Dendritic cell treated with granulocyte-macrophage colony-stimulating factor and Interleukin-4, amounts not matched to agents 40 ng/mL and 50 ng/mL, for 4 days (primary cell): ENCODE data around the gene KCNB1.

Source experiments
- H3K27ac Mint-ChIP-seq: one replicate; pipeline ENCODE4 v1.8.0; 2022; ENCODE audit warnings: mild to moderate bottlenecking, mixed read lengths
- H3K27me3 Mint-ChIP-seq: one replicate; pipeline ENCODE4 v1.8.0; 2022; ENCODE audit warnings: mild to moderate bottlenecking, mixed read lengths
- H3K36me3 Mint-ChIP-seq: one replicate; pipeline ENCODE4 v1.8.0; 2022; ENCODE audit warnings: low read depth, mixed read lengths
- H3K4me1 Mint-ChIP-seq: one replicate; pipeline ENCODE4 v1.8.0; 2022; ENCODE audit warnings: low read depth, mixed read lengths
- H3K4me3 Mint-ChIP-seq: one replicate; pipeline ENCODE4 v1.8.0; 2022; ENCODE audit warnings: mild to moderate bottlenecking, moderate library complexity, mixed read lengths
- H3K9me3 Mint-ChIP-seq: one replicate; pipeline ENCODE4 v1.8.0; 2022; ENCODE audit warnings: mixed read lengths
- intact Hi-C: fragments of 100-400 bp; cut with micrococcal nuclease; formaldehyde crosslinking; loops from one replicate; pipeline ENCODE4 v1.15.0; 2022

Gene KCNB1

GRCh38 chr20:49482621-49483017, at the start of gene KCNB1:
TSS of gene KCNB1 (minus strand) at chr20:49482668. CDS start at chr20:49482480, 188 bp downstream.
- Mint-ChIP-seq H3K36me3 (no peaks in the 10 kb centered on the region), H3K4me3 (no peak within 1 kb of the TSS), H3K4me1 (peaks cover 8% of the 10 kb centered on the region), H3K27me3 (peaks cover 73% of the 10 kb centered on the region), H3K9me3 (no peaks in the 10 kb centered on the region), H3K27ac (no peak within 1 kb of the TSS)
- intact Hi-C loops, result loop anchor here (10.0 kb wide), 1 partner anchor 98 kb away; no protein-coding TSS in a partner anchor

GRCh38 chr20:49529470-49529869, 47.0 kb upstream of the KCNB1 start:
- H3K4me1 Mint-ChIP-seq, result peaks cover 2% of the 10 kb centered on the region
- no peak overlapping the region for H3K27ac Mint-ChIP-seq
- peaks cover 6% of the 10 kb centered on the region for H3K9me3 Mint-ChIP-seq
- intact Hi-C loops, result no loop called here
- no peak overlapping the region for H3K4me3 Mint-ChIP-seq
- no peaks in the 10 kb centered on the region for H3K36me3 Mint-ChIP-seq
- peaks cover 15% of the 10 kb centered on the region for H3K27me3 Mint-ChIP-seq

DNA sequence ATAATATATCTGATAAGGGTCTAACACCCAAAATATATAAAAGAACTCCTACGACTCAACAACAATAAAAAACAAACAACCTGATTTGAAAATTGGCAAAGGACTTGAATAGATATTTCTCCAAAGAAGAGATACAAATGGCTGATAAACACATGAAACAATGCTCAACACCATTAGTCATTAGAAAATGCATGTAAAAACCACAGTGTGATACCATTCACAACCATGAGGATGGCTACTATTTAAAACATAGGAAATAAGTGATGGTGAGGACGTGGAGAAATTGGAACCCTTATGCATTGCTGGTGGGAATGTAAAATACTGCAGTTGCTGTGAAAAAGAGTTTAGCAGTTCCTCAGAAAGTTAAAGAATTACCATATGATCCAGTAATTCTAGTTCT, 44.1 kb upstream of the KCNB1 start:
- intact Hi-C loops, result no loop called here
- Mint-ChIP-seq H3K36me3 (no peaks in the 10 kb centered on the region), H3K27me3 (peaks cover 24% of the 10 kb centered on the region), H3K4me1 (no peaks in the 10 kb centered on the region), H3K4me3 (no peak overlapping the region), H3K27ac (no peak overlapping the region), H3K9me3 (peaks cover 6% of the 10 kb centered on the region)

DNA sequence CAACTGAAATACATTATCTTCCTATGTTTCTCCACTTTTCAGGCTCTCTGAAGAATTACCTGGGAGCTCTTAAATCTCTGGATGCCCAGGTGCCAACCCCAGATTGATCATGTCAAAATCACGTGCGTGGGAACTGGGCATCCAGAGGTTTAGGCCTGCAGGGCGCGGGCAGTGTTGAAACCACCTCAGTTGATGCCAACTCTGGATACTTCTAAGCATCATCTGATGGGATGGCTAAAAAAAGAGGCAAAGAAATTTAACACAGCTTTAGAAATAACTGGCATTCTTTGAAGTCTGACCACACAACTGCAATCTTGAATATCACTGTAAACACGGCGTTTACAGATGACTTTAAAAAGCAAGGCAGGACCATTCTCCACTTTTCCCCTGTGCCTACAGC, 43.6 kb upstream of the KCNB1 start:
- Mint-ChIP-seq H3K9me3 (peaks cover 6% of the 10 kb centered on the region), H3K4me3 (no peak overlapping the region), H3K27me3 (peaks cover 21% of the 10 kb centered on the region), H3K36me3 (no peaks in the 10 kb centered on the region), H3K27ac (no peak overlapping the region), H3K4me1 (no peaks in the 10 kb centered on the region)
- intact Hi-C loops, result no loop called here

DNA sequence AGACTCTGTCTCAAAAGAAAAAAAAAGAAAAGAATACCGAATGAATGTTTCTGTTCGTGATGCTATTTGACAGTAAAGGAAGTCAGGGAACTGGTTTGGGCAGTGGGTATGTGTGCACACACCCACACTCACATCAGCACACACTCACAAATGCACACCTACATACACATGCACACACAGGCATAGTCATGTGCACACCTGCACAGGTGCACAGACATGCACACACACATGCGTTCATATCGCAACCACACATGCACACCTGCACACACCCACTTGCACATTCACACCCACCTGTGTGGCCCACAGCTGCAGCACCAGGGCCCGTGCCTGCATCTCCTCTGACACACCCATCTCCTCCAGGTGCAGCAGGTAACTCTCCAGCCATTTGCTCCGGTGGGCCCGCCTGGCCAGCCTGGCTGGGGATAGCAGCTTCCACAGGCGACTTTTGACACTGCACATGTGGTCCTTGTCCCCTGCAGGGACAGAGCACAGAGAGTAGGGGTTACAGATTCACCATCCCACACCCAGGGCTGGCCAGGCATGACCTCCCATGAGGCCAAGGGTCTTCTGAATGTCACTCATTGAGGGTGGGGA, 41.4 kb upstream of the KCNB1 start:
- H3K36me3 Mint-ChIP-seq, result no peaks in the 10 kb centered on the region
- intact Hi-C loops, result no loop called here

DNA sequence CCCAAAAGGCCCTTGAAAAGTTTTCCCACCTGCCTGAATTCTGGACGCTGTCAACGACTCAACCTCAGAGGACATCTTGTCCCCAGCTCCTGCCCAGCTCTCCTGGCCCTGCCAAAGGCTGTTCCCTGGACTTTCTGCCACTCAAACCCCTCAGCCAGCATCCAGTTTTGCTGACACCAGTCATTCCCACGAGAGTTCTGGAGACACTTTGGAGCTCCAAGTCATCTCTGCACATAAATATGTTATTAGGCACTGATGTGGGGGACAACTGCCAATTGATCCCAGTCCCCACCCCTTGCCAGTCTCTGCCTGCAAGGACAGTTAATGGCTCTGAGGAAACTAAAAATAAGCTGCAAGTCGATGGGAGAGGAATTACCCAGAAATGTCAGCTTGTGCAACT, 38.9 kb upstream of the KCNB1 start:
- H3K27ac Mint-ChIP-seq, result no peak overlapping the region
- H3K36me3 Mint-ChIP-seq, result no peaks in the 10 kb centered on the region
- H3K4me1 Mint-ChIP-seq, result no peaks in the 10 kb centered on the region
- H3K9me3 Mint-ChIP-seq, result peaks cover 6% of the 10 kb centered on the region
- no peak overlapping the region for H3K4me3 Mint-ChIP-seq
- H3K27me3 Mint-ChIP-seq, result peaks cover 14% of the 10 kb centered on the region
- intact Hi-C loops, result no loop called here

More for the DNA sequence above, 41.4 kb upstream of the KCNB1 start:
- H3K27me3 Mint-ChIP-seq, result peaks cover 16% of the 10 kb centered on the region
- H3K27ac Mint-ChIP-seq, result no peak overlapping the region
- H3K4me3 Mint-ChIP-seq, result no peak overlapping the region
- H3K9me3 Mint-ChIP-seq, result peaks cover 6% of the 10 kb centered on the region
- H3K4me1 Mint-ChIP-seq, result no peaks in the 10 kb centered on the region

DNA sequence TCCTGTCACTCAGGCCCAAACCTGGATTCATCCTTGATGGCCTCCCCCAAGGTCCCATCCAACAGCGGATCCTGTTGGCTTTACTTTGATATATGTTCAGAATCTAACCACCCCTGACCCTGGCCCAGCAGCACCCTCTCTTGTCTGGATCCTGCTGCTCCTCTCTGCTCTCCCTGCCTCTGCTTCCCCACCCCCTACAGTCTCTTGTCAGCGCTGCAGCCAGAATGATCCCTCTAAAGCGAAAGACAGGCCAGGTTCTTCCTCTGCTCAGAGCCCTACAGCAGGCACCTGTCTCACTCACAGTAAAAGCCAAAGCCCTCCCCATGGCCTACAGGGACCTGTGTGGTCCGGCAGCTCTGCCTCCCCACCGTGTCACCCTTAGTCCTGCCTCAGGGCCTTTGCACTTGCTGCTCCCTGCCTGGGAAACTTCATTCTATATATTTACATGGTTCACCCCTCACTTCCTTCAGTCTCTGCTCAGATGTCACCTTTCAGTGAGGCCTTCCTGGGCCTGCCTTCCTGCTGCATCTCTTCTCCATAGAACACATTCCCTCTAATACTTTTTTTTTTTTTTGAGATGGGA, 37.4 kb upstream of the KCNB1 start:
- H3K27me3 Mint-ChIP-seq, result peaks cover 14% of the 10 kb centered on the region

GRCh38 chr20:49519212-49519712, 36.8 kb upstream of the KCNB1 start:
- Mint-ChIP-seq H3K4me1 (no peaks in the 10 kb centered on the region), H3K36me3 (no peaks in the 10 kb centered on the region), H3K9me3 (no peaks in the 10 kb centered on the region), H3K27ac (no peak overlapping the region), H3K4me3 (no peak overlapping the region), H3K27me3 (peaks cover 14% of the 10 kb centered on the region)
- intact Hi-C loops, result no loop called here

More for the DNA sequence above, 37.4 kb upstream of the KCNB1 start:
- H3K9me3 Mint-ChIP-seq, result peaks cover 4% of the 10 kb centered on the region
- no peak overlapping the region for H3K4me3 Mint-ChIP-seq
- intact Hi-C loops, result no loop called here
- H3K36me3 Mint-ChIP-seq, result no peaks in the 10 kb centered on the region
- H3K27ac Mint-ChIP-seq, result no peak overlapping the region
- H3K4me1 Mint-ChIP-seq, result no peaks in the 10 kb centered on the region

GRCh38 chr20:49518576-49518975, 36.1 kb upstream of the KCNB1 start:
- Mint-ChIP-seq H3K27ac (no peak overlapping the region), H3K9me3 (no peaks in the 10 kb centered on the region), H3K27me3 (peaks cover 16% of the 10 kb centered on the region), H3K4me1 (no peaks in the 10 kb centered on the region), H3K36me3 (no peaks in the 10 kb centered on the region), H3K4me3 (no peak overlapping the region)
- intact Hi-C loops, result no loop called here

- H3K36me3 Mint-ChIP-seq, result no peaks in the 10 kb centered on the region
- no peak overlapping the region for H3K4me3 Mint-ChIP-seq
- H3K27ac Mint-ChIP-seq, result no peak overlapping the region
- no peaks in the 10 kb centered on the region for H3K4me1 Mint-ChIP-seq
- intact Hi-C loops, result no loop called here
- peaks cover 14% of the 10 kb centered on the region for H3K27me3 Mint-ChIP-seq
- no peaks in the 10 kb centered on the region for H3K9me3 Mint-ChIP-seq
Observed at GRCh38 chr20:49517805-49518100, 35.3 kb upstream of the KCNB1 start.

DNA sequence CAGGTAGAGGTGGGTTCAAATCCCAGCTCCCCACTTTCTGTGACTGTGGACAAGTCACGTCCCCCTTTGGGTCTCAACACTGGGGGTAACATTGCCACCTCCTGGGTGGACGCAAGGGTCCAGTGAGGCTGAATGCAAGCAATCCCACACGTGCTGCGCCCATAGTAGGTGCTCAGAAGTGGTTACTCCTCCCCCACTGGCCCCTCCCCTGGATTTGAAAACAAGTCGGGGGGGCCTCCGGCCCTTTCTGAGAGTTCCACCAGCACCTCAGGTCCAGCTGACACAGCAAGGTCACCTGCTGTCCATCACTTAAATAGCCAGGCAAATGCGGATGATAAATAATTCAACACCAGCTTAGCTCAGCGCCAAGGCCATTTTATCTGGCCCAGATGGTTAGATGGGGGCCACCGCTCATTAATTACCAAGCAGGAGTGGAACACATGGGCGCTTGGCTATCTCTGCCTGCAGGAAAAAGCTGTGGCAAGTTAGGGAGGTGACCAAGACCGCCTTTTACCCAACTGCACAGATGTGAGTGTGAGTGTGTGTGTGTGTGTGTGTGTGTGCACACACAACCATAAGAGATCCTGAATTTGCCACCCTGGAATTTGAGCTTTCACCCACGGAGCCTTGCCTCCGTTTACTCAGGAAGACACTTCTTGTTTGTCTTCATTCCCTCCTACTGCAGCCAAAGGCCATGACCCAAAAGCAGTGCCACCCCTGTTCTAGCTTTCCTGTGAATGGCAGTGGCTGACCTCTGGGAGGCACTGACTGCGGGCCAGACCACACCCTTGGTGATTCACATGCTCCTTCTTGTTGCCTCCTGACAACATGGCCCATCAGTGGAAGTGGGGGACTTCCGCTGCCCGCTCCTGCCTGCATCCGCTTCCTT, 34.7 kb upstream of the KCNB1 start:
- Mint-ChIP-seq H3K27ac (no peak overlapping the region), H3K4me1 (no peaks in the 10 kb centered on the region), H3K9me3 (no peaks in the 10 kb centered on the region), H3K27me3 (peaks cover 11% of the 10 kb centered on the region), H3K36me3 (no peaks in the 10 kb centered on the region), H3K4me3 (no peak overlapping the region)
- intact Hi-C loops, result no loop called here

DNA sequence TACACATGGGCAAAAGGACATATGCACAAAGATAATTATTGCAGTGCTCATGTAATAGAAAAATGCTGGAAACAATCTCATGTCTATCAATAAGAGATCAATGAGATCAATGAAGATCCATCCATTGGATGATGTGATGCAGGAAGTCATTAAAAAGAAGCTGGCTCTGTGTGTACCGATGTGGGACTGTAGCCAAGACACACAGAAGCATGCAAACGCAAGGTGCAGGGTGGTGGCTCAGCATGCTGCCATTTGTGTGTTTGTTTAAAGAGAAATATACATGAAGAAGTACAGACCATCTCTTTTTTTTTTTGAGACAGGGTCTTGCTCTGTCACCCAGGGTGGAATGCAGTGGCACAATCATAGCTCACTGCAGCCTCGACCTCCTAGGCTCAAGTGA, 33.1 kb upstream of the KCNB1 start:
- intact Hi-C loops, result no loop called here
- no peaks in the 10 kb centered on the region for H3K9me3 Mint-ChIP-seq
- H3K36me3 Mint-ChIP-seq, result no peaks in the 10 kb centered on the region
- H3K4me1 Mint-ChIP-seq, result no peaks in the 10 kb centered on the region
- H3K27ac Mint-ChIP-seq, result no peak overlapping the region
- no peak overlapping the region for H3K4me3 Mint-ChIP-seq
- peaks cover 11% of the 10 kb centered on the region for H3K27me3 Mint-ChIP-seq

- Mint-ChIP-seq H3K27ac (no peak overlapping the region), H3K4me3 (no peak overlapping the region), H3K36me3 (no peaks in the 10 kb centered on the region), H3K9me3 (no peaks in the 10 kb centered on the region), H3K4me1 (no peaks in the 10 kb centered on the region), H3K27me3 (peaks cover 15% of the 10 kb centered on the region)
- intact Hi-C loops, result no loop called here
Observed at GRCh38 chr20:49513517-49513916, 31.0 kb upstream of the KCNB1 start.

GRCh38 chr20:49513009-49513408, 30.5 kb upstream of the KCNB1 start:
- H3K4me3 Mint-ChIP-seq, result no peak overlapping the region
- no peaks in the 10 kb centered on the region for H3K9me3 Mint-ChIP-seq
- H3K27ac Mint-ChIP-seq, result no peak overlapping the region
- no peaks in the 10 kb centered on the region for H3K36me3 Mint-ChIP-seq
- peaks cover 17% of the 10 kb centered on the region for H3K27me3 Mint-ChIP-seq
- H3K4me1 Mint-ChIP-seq, result no peaks in the 10 kb centered on the region
- intact Hi-C loops, result no loop called here
